Neural cell (in vitro differentiated cells): Measurements from ENCODE around the gene FILIP1.

ENCODE experiments used
- CTCF ChIP-seq: fragments of 450-650 bp; IDR thresholded peaks from 2 replicates; pipeline ENCODE4 v1.5.1; 2014; ENCODE audit warnings: antibody characterized with exemption, mild to moderate bottlenecking, moderate library complexity; ENCODE audit not compliant: poor library complexity, severe bottlenecking
- EP300 ChIP-seq: fragments of 450-650 bp; conservative IDR thresholded peaks from 2 replicates; pipeline ENCODE4 v1.6.1; 2014; ENCODE audit warnings: antibody characterized with exemption, mild to moderate bottlenecking, moderate library complexity; ENCODE audit not compliant: poor library complexity, severe bottlenecking
- EZH2 ChIP-seq: fragments of 200-600, 300-800 bp; shearing (Covaris generic), sonication (generic); IDR thresholded peaks from 2 replicates; pipeline ENCODE4 v1.6.1; 2014; ENCODE audit warnings: antibody characterized with exemption, low read length, borderline replicate concordance, mild to moderate bottlenecking; ENCODE audit not compliant: insufficient read depth, poor library complexity, severe bottlenecking
- MXI1 ChIP-seq: fragments of 450-650 bp; conservative IDR thresholded peaks from 2 replicates; pipeline ENCODE4 v1.6.1; 2014; ENCODE audit warnings: antibody characterized with exemption, mild to moderate bottlenecking; ENCODE audit not compliant: poor library complexity, severe bottlenecking
- POLR2AphosphoS5 ChIP-seq: IDR thresholded peaks from 2 replicates; pipeline ENCODE4 v1.6.1; 2012
- RAD21 ChIP-seq: fragments of 450-650 bp; conservative IDR thresholded peaks from 2 replicates; pipeline ENCODE4 v1.6.1; 2014; ENCODE audit warnings: antibody characterized with exemption, mild to moderate bottlenecking, moderate library complexity
- REST ChIP-seq: IDR thresholded peaks from 2 replicates; pipeline ENCODE4 v1.6.1; 2012; ENCODE audit warnings: borderline replicate concordance
- SMC3 ChIP-seq: fragments of 450-650 bp; conservative IDR thresholded peaks from 2 replicates; pipeline ENCODE4 v1.6.1; 2014; ENCODE audit warnings: antibody characterized with exemption, mild to moderate bottlenecking, moderate library complexity; ENCODE audit not compliant: poor library complexity
- TAF1 ChIP-seq: IDR thresholded peaks from 2 replicates; pipeline ENCODE4 v1.6.1; 2012; ENCODE audit warnings: low read depth

GRCh38 chr6:75315978-75316377 is 177.6 kb downstream of the FILIP1 start:
- TF ChIP-seq CTCF (no peak), REST (no peak), SMC3 (no peak), EZH2 (no peak), EP300 (no peak), RAD21 (no peak), POLR2AphosphoS5 (no peak), TAF1 (no peak), MXI1 (no peak)
